Endothelial cell of umbilical vein (primary cell): ENCODE results near the gene CCT6B. TPM values are rescaled to one million over a fixed set of nuclear protein-coding genes. Genes with fewer than 3 reads are reported as not detected.

Source experiments
- BruUV-seq: library from RNA; stranded (reverse); fragments of 400-500 nt; replicated peaks from 2 replicates; lab custom pipeline; 2021; lab: Mats Ljungman, UMichigan
- CTCF ChIA-PET: fragments of 300-600, 350-600 bp; sonication (Branson Sonifier 250); formaldehyde crosslinking; loops from one replicate; lab custom pipeline; 2021; ENCODE audit warnings: antibody characterized with exemption, inconsistent platforms; lab: Charles Lee
- POLR2A ChIA-PET: fragments of 300-600, 350-600 bp; sonication (Branson Sonifier 250); formaldehyde crosslinking; loops from one replicate; lab custom pipeline; 2021; ENCODE audit warnings: antibody characterized with exemption, inconsistent platforms; lab: Charles Lee
- DNase-seq: peaks from one replicate; pipeline ENCODE4 v3.0.0-alpha.2; 2011; ENCODE audit warnings: low read depth, low spot score
- FAIRE-seq: peaks from 2 replicates; lab custom pipeline; 2011; peaks lifted over from hg19 to GRCh38; lab: Jason Lieb, UNC
- H2AFZ ChIP-seq: 2 replicates; pipeline ENCODE4 v1.6.0; 2012; ENCODE audit warnings: low read depth, low read length, control low read depth, inconsistent platforms
- H3K27ac ChIP-seq: 2 replicates; pipeline ENCODE4 v1.5.1; 2011; ENCODE audit warnings: low read depth, mild to moderate bottlenecking, control low read depth, low read length, moderate library complexity; ENCODE audit not compliant: insufficient read depth
- H3K27me3 ChIP-seq, 2 experiments: 2 replicates each; pipeline versions ENCODE4 v1.6.0 to v1.6.1; 2011; ENCODE audit warnings: low read length in 2 of 2, mixed read lengths in 1 of 2; ENCODE audit not compliant: control insufficient read depth in 2 of 2, insufficient read depth in 2 of 2
- H3K36me3 ChIP-seq, 2 experiments: 2 replicates in 1 of 2; 3 replicates in 1 of 2; pipeline ENCODE4 v1.5.1; 2011; ENCODE audit warnings: low read length in 2 of 2, mild to moderate bottlenecking in 1 of 2, moderate library complexity in 1 of 2; ENCODE audit not compliant: control insufficient read depth in 2 of 2, insufficient read depth in 2 of 2; ENCODE audit errors: extremely low read depth in 1 of 2
- H3K4me1 ChIP-seq: 3 replicates; pipeline ENCODE4 v1.5.1; 2011; ENCODE audit warnings: mild to moderate bottlenecking, low read length; ENCODE audit not compliant: control insufficient read depth, insufficient read depth; ENCODE audit errors: extremely low read depth
- H3K4me2 ChIP-seq: 2 replicates; pipeline ENCODE4 v1.6.1; 2011; ENCODE audit warnings: low read length, control low read depth, mixed read lengths; ENCODE audit not compliant: insufficient read depth
- H3K4me3 ChIP-seq, 3 experiments: fragments of 200-600 bp in 1 of 3; sonication (generic), shearing (Covaris generic) in 1 of 3; replicated peaks in 1 of 3; 2 replicates each; pipeline ENCODE4 v1.5.1; 2011 to 2016; ENCODE audit warnings: control low read depth in 3 of 3, low read length in 3 of 3, mild to moderate bottlenecking in 2 of 3, inconsistent platforms in 1 of 3, low read depth in 1 of 3, moderate library complexity in 1 of 3; ENCODE audit not compliant: insufficient read depth in 1 of 3
- H3K79me2 ChIP-seq: 2 replicates; pipeline ENCODE4 v1.6.0; 2012; ENCODE audit warnings: low read length, inconsistent platforms; ENCODE audit not compliant: control insufficient read depth, insufficient read depth
- H3K9ac ChIP-seq: replicated peaks from 2 replicates; pipeline ENCODE3; 2011; ENCODE audit warnings: low read length, control low read depth; ENCODE audit not compliant: insufficient read depth; ENCODE audit errors: extremely low read depth
- H3K9me1 ChIP-seq: replicated peaks from 3 replicates; pipeline ENCODE4 v1.6.0; 2011; ENCODE audit warnings: mild to moderate bottlenecking, low read length; ENCODE audit not compliant: control insufficient read depth, insufficient read depth; ENCODE audit errors: extremely low read depth
- H3K9me3 ChIP-seq: replicated peaks from 2 replicates; pipeline ENCODE4 v1.5.1; 2012; ENCODE audit warnings: low read length, inconsistent platforms; ENCODE audit not compliant: control insufficient read depth, insufficient read depth
- H4K20me1 ChIP-seq: replicated peaks from 2 replicates; pipeline ENCODE3; 2011; ENCODE audit warnings: mild to moderate bottlenecking, low read length; ENCODE audit not compliant: control insufficient read depth, insufficient read depth; ENCODE audit errors: extremely low read depth
- CTCF ChIP-seq, 2 donors: IDR thresholded peaks; 1 replicate in 1 of 2; 2 replicates in 1 of 2; pipeline ENCODE4 v1.5.1; 2011; ENCODE audit warnings: low read length in 2 of 2, mild to moderate bottlenecking in 2 of 2, moderate library complexity in 2 of 2, control low read depth in 1 of 2, inconsistent platforms in 1 of 2, low read depth in 1 of 2; ENCODE audit not compliant: insufficient read depth in 1 of 2; ENCODE audit errors: extremely low read depth in 1 of 2
- FOS ChIP-seq: IDR thresholded peaks from 2 replicates; pipeline ENCODE4 v1.6.1; 2011; ENCODE audit warnings: mild to moderate bottlenecking, low read length, moderate library complexity, borderline replicate concordance; ENCODE audit not compliant: insufficient read depth
- GATA2 ChIP-seq: IDR thresholded peaks from 2 replicates; pipeline ENCODE4 v1.7.0; 2011; ENCODE audit warnings: low read depth, mild to moderate bottlenecking, moderate library complexity, mixed read lengths, low read length; ENCODE audit not compliant: insufficient read length, insufficient read depth
- MYC ChIP-seq: IDR thresholded peaks from one replicate; pipeline ENCODE4 v1.6.1; 2011; ENCODE audit warnings: mild to moderate bottlenecking, low read depth, low read length
- POLR2AphosphoS5 ChIP-seq: IDR thresholded peaks from 2 replicates; pipeline ENCODE4 v1.6.1; 2012; ENCODE audit warnings: low read depth, mild to moderate bottlenecking, control low read depth, low read length, moderate library complexity; ENCODE audit not compliant: insufficient read depth
- dilution Hi-C: fragments of 300-500 bp; cut with MboI; formaldehyde crosslinking; loops from one replicate; pipeline ENCODE4 v1.15.0; 2019; ENCODE audit warnings: low sequenced_read_pairs; ENCODE audit not compliant: extremely low pct_ligation_motif_present
- intact Hi-C: fragments of 100-400 bp; cut with micrococcal nuclease; formaldehyde crosslinking; loops from one replicate; pipeline ENCODE4 v1.10.0; 2022
- polyA plus RNA-seq, 4 experiments: library from polyadenylated mRNA; depleted of rRNA in 3 of 4; stranded (reverse) in 3 of 4; unstranded in 1 of 4; fragments of >200 nt; gene quantifications; 2 replicates each; pipeline versions ENCODE4 v1.2.1 to v1.2.3, GENCODE V29; 2011 to 2012; ENCODE audit warnings: missing spikeins in 1 of 4
- total RNA-seq: library from RNA; stranded (reverse); gene quantifications from 2 replicates; pipeline ENCODE4 v1.2.3, GENCODE V29; 2021
- TF ChIP-seq, protein P1 (sequence below): IDR thresholded peaks from 2 replicates; pipeline ENCODE4 v1.6.1; 2011; ENCODE audit not compliant: insufficient read depth, insufficient read length

The CCT6B gene
- total and polyA plus RNA-seq, 2 donors (not counting 3 experiments of a cell fraction or from before 2014, with no cell fraction given), result 0.35 to 1.6 TPM

DNA sequence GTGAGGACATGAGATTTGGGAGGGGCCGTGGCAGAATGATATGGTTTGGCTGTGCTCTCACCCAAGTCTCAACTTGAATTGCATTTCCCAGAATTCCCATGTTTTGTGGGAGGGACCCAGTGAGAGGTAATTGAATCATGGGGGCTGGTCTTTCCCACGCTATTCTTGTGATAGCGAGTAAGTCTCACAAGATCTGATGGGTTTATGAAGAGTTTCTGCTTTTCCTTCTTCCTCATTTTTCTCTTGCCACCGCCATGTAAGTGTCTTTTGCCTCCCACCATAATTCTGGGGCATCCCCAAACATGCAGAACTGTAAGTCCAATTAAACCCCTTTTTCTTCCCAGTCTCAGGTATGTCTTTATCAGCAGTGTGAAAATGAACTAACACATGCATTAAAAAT lies 40.6 kb downstream of the CCT6B start:
- BruUV-seq, result no TSS peak

More for the DNA sequence above, 40.6 kb downstream of the CCT6B start:
- no peaks in the 10 kb centered on the region for H3K4me1 ChIP-seq
- dilution Hi-C loops, result no loop called here
- FAIRE-seq (no peak), DNase-seq (no peak)
- H2AFZ ChIP-seq, result no peak overlapping the region
- intact Hi-C loops, result no loop called here
- TF ChIP-seq GATA2 (no peak), CTCF (IDR thresholded peaks at IDR 0.05; ENCODE audit: extremely low read depth in 1 of 2, insufficient read depth in 1 of 2, low read depth in 1 of 2, low read length in 2 of 2) (no peak), FOS (no peak), POLR2AphosphoS5 (no peak), MYC (no peak)
- TF ChIP-seq, protein P1, sequence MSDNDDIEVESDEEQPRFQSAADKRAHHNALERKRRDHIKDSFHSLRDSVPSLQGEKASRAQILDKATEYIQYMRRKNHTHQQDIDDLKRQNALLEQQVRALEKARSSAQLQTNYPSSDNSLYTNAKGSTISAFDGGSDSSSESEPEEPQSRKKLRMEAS, result no peak
- H3K4me2 ChIP-seq, result no peak overlapping the region
- no peak overlapping the region for H3K4me3 ChIP-seq
- no peak overlapping the region for H3K27ac ChIP-seq
- no peaks in the 10 kb centered on the region for H3K9me1 ChIP-seq
- no peaks in the 10 kb centered on the region for H3K27me3 ChIP-seq
- H3K79me2 ChIP-seq, result no peaks in the 10 kb centered on the region
- H3K36me3 ChIP-seq, result no peaks in the 10 kb centered on the region
- H3K9me3 ChIP-seq, result no peaks in the 10 kb centered on the region
- no peak overlapping the region for H3K9ac ChIP-seq
- CTCF ChIA-PET, result no interaction called here
- POLR2A ChIA-PET, result no interaction called here
- H4K20me1 ChIP-seq, result no peaks in the 10 kb centered on the region
